Progenitor cell of endocrine pancreas (in vitro differentiated cells): ENCODE results near the gene DUS1L. TPM values are rescaled to one million over a fixed set of nuclear protein-coding genes. Genes with fewer than 3 reads are reported as not detected.

Source experiments
- DNase-seq: peaks from one replicate; pipeline ENCODE4 v3.0.0; 2021; ENCODE audit warnings: low spot score; ENCODE audit not compliant: unreplicated experiment
- H3K27ac Mint-ChIP-seq: 2 replicates; pipeline ENCODE4 v1.8.0; 2021; ENCODE audit warnings: mild to moderate bottlenecking, moderate library complexity, mixed read lengths
- H3K27me3 Mint-ChIP-seq: 2 replicates; pipeline ENCODE4 v1.8.0; 2021; ENCODE audit warnings: mixed read lengths
- H3K36me3 Mint-ChIP-seq: 2 replicates; pipeline ENCODE4 v1.8.0; 2022; ENCODE audit warnings: mixed read lengths; ENCODE audit not compliant: insufficient read depth
- H3K4me1 Mint-ChIP-seq: 2 replicates; pipeline ENCODE4 v1.8.0; 2021; ENCODE audit warnings: low read depth, mixed read lengths
- H3K4me3 Mint-ChIP-seq: 2 replicates; pipeline ENCODE4 v1.8.0; 2021; ENCODE audit warnings: low read depth, mild to moderate bottlenecking, moderate library complexity, mixed read lengths
- H3K9me3 Mint-ChIP-seq: 2 replicates; pipeline ENCODE4 v1.8.0; 2021; ENCODE audit warnings: low read depth, mixed read lengths
- total RNA-seq: library from RNA; stranded (reverse); gene quantifications from 2 replicates; pipeline ENCODE4 v1.2.1, GENCODE V29; 2021
- TF ChIP-seq, protein P1 (sequence below): fragments of 200-600 bp; sonication (generic); IDR thresholded peaks from one replicate; pipeline ENCODE4 v1.5.0; 2021; ENCODE audit warnings: antibody characterized with exemption, mild to moderate bottlenecking; ENCODE audit not compliant: unreplicated experiment

DUS1L gene
- total RNA-seq, 1 donor from 2014 or later: 93.8 TPM

DNA sequence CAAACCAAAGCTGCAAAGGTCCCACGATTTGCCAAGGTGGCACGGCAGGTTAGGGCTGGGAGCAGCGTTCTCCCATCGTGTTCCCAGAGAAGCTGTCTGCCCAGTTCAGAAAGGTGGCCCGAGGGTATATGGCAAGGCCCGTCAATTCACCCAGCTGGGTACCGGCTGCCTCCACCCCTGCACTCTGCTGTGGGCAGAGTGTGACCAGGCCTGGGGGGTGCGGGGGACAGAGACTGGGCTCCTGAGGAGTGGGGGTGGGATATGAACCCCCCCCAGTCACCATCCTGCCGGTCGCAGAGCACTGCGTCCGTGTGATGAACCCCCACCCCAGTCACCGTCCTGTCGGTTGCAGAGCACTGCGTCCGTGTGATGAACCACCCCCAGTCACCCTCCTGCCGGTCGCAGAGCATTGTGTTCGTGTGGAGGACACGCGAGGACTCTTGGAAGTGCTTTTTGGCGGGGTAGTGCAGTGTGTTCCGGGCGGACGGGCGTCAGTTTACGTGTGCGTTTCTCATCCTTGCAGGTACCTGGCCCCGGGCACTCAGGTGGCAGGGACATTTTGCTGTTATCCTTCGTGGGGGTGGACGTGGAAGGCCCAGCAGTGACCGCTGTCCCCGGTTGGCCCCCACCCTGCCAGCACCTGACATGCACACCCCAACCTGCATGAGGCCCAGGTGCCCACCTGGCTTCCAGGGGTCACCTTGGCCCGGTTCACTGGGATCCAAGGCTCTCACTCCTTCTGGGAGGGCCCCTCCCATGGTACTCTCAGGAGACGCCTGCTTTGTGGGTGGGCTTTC is 35.1 kb upstream of the DUS1L start:
- H3K4me3 Mint-ChIP-seq: no peak overlapping the region

DNA sequence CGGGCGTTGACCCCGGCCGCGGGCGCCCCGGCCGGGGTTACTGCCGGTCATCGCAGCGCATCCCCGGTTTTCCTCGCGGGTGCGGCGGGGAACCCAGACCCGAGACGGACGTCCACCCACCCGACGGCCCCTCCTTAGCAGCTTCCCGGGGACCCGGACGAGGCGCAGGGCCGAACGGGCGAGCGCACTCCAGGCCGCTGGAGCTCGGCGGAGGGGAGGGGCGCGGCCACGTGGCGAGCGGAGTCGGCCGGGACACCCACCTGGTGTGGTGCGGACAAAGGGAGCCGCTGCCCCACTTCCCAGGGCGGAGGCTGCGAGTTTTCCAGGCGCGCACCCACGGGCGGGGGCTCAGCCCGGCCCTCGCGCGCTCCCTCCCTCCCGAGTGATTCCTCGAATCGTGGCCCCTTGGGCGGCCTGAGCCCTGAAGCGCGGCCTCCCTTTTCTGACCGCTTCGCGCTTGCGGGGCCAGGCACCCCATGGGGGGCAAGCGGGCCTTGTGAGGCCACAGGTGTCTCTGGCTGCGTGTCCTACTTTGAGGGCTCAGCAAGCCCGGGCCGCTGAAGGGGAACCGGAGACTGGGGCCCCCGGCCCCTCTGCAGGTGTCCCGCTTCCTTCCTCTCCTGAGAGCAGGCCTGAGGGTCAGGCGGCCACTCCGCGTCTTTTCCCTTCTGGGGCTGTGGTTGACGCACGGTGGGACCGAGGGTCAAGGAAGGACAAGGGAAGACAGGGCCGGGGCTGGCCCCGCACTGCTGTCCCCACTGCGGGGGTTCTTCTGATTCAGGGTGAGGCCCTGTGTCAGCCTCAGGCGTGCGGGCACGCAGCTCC is 33.5 kb upstream of the DUS1L start:
- Mint-ChIP-seq H3K9me3 (no peaks in the 10 kb centered on the region), H3K36me3 (peaks cover 2% of the 10 kb centered on the region), H3K4me1 (peaks cover 17% of the 10 kb centered on the region), H3K27ac (no peak overlapping the region), H3K27me3 (no peaks in the 10 kb centered on the region), H3K4me3 (peak overlapping the region; percentile 70)
- TF ChIP-seq, protein P1, sequence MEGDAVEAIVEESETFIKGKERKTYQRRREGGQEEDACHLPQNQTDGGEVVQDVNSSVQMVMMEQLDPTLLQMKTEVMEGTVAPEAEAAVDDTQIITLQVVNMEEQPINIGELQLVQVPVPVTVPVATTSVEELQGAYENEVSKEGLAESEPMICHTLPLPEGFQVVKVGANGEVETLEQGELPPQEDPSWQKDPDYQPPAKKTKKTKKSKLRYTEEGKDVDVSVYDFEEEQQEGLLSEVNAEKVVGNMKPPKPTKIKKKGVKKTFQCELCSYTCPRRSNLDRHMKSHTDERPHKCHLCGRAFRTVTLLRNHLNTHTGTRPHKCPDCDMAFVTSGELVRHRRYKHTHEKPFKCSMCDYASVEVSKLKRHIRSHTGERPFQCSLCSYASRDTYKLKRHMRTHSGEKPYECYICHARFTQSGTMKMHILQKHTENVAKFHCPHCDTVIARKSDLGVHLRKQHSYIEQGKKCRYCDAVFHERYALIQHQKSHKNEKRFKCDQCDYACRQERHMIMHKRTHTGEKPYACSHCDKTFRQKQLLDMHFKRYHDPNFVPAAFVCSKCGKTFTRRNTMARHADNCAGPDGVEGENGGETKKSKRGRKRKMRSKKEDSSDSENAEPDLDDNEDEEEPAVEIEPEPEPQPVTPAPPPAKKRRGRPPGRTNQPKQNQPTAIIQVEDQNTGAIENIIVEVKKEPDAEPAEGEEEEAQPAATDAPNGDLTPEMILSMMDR: no peak
- DNase-seq: no peak

More for the DNA sequence above, 35.1 kb upstream of the DUS1L start:
- no peaks in the 10 kb centered on the region for H3K9me3 Mint-ChIP-seq
- no peak for DNase-seq
- H3K36me3 Mint-ChIP-seq: peaks cover 2% of the 10 kb centered on the region
- peak overlapping the region; percentile 69 for H3K27ac Mint-ChIP-seq
- peaks cover 22% of the 10 kb centered on the region for H3K4me1 Mint-ChIP-seq
- H3K27me3 Mint-ChIP-seq: no peaks in the 10 kb centered on the region
- TF ChIP-seq, protein P1: no peak

DNA sequence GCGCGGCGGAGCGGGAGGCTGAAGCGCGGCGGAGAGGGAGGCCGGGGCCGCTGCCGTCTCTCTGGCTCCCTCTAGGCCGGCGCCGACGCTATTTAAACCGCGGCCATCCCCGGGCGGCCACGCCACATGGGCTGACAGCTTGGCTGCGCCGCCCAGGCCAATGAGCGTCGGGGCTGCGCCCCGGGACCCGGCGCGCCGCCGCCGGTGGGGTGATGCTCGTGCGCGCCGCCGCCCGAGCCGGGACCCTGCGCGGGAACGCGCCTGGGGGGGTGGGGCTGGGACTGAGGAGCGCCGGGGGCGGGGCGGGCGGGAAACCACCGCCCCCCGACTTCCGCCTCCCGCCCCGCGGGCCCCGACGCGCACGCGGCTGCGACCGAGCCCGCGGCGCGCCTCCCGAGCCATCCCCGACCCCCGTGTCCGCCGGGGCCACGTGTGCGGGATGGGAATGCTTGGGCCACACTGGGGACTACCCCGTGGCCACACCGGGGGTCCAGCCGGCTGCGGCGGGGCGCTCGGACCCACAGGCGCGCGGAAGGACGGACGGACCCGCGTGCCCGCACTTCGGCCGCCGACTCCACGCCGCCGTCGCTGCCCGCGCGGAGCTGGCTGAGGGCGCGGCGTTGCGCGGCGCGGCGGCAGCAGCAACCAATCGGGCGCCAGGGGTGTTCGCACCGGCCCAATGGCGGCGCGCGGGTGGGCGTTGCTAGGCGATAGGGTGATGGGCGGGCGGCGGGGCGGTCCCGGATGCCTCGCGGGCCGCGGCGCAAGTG is 32.8 kb upstream of the DUS1L start, which contains the start of gene FASN:
TSS of gene FASN (minus strand) at position 68 of the 770 bp plus-strand sequence. CDS start 1,791 bp downstream, outside the sequence.
- H3K27me3 Mint-ChIP-seq: no peaks in the 10 kb centered on the region
- H3K9me3 Mint-ChIP-seq: no peaks in the 10 kb centered on the region
- peak within 1 kb of the TSS; percentile 72 for H3K4me3 Mint-ChIP-seq
- TF ChIP-seq, protein P1: peak; percentile 56
- no peak within 1 kb of the TSS for H3K27ac Mint-ChIP-seq
- DNase-seq: peak; percentile 89
- peaks cover 2% of the 10 kb centered on the region for H3K36me3 Mint-ChIP-seq
- H3K4me1 Mint-ChIP-seq: peaks cover 12% of the 10 kb centered on the region

DNA sequence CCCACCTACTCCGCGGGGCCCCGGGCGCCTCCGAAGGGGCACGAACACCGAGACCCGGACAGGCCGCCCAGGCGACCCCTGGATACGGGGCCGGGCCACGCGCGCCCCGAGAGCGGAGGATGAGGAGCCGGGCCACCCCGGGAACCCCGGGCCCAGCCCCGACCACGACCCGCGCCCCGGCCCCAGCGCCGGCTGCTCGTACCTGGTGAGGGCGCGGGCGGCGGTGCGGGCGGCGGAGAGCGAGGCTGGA is 32.2 kb upstream of the DUS1L start:
- no peaks in the 10 kb centered on the region for H3K27me3 Mint-ChIP-seq
- H3K36me3 Mint-ChIP-seq: peaks cover 2% of the 10 kb centered on the region
- H3K27ac Mint-ChIP-seq: no peak overlapping the region
- H3K9me3 Mint-ChIP-seq: no peaks in the 10 kb centered on the region
- peaks cover 9% of the 10 kb centered on the region for H3K4me1 Mint-ChIP-seq
- peak; percentile 42 for DNase-seq
- TF ChIP-seq, protein P1: no peak
- peak overlapping the region; percentile 55 for H3K4me3 Mint-ChIP-seq
